WTC11 (cell line): ENCODE measurements around the gene CNTN5. TPM values are rescaled to one million over a fixed set of nuclear protein-coding genes. Genes with fewer than 3 reads are reported as not detected.

Experiments
- ATAC-seq: fragments of 200-7000 bp; cut with Tn5 transposase; 2 replicates; pipeline ENCODE4 v1.10.0; 2021; ENCODE audit warnings: mild to moderate bottlenecking, moderate library complexity
- CTCF ChIA-PET: fragments of 300-600 bp; sonication (Branson Sonifier 250); formaldehyde crosslinking; loops from one replicate; lab custom pipeline; 2021; ENCODE audit warnings: antibody characterized with exemption; lab: Charles Lee
- POLR2A ChIA-PET: fragments of 350-600 bp; sonication (Branson Sonifier 250); formaldehyde crosslinking; loops from one replicate; lab custom pipeline; 2021; ENCODE audit warnings: antibody characterized with exemption; lab: Charles Lee
- DNase-seq: peaks from one replicate; pipeline ENCODE4 v3.0.0; 2021; ENCODE audit warnings: low spot score
- H3K27ac Mint-ChIP-seq: 2 replicates; pipeline ENCODE4 v1.8.0; 2021; ENCODE audit warnings: mixed read lengths
- H3K27me3 Mint-ChIP-seq: 2 replicates; pipeline ENCODE4 v1.8.0; 2021; ENCODE audit warnings: low read depth, mild to moderate bottlenecking, moderate library complexity, mixed read lengths
- H3K36me3 Mint-ChIP-seq: 2 replicates; pipeline ENCODE4 v1.8.0; 2021; ENCODE audit warnings: mixed read lengths
- H3K4me1 Mint-ChIP-seq: 2 replicates; pipeline ENCODE4 v1.8.0; 2022; ENCODE audit warnings: mixed read lengths
- H3K4me3 Mint-ChIP-seq: 2 replicates; pipeline ENCODE4 v1.8.0; 2021; ENCODE audit warnings: mild to moderate bottlenecking, moderate library complexity, mixed read lengths
- H3K9me3 Mint-ChIP-seq: 2 replicates; pipeline ENCODE4 v1.8.0; 2021; ENCODE audit warnings: mixed read lengths
- ATF1 ChIP-seq: sonication (generic); formaldehyde crosslinking; IDR thresholded peaks from 2 replicates; pipeline ENCODE4 v1.8.1; 2023; ENCODE audit warnings: mild to moderate bottlenecking, moderate library complexity, missing genetic modification reagents
- GRHL2 ChIP-seq: fragments of 250-450 bp; sonication (Bioruptor Pico); IDR thresholded peaks from 2 replicates; pipeline ENCODE4 v1.8.0; 2022; ENCODE audit warnings: mild to moderate bottlenecking, moderate library complexity; ENCODE audit not compliant: insufficient replicate concordance, severe bottlenecking
- GTF2I ChIP-seq: fragments of 250-450 bp; sonication (Bioruptor Pico); conservative IDR thresholded peaks from 2 replicates; pipeline ENCODE4 v1.4.0; 2021; ENCODE audit warnings: mild to moderate bottlenecking
- HMGA2 ChIP-seq: fragments of 250-450 bp; sonication (Bioruptor Pico); IDR thresholded peaks from 2 replicates; pipeline ENCODE4 v1.4.0; 2021; ENCODE audit warnings: mild to moderate bottlenecking, moderate library complexity
- MXD4 ChIP-seq: fragments of 250-450 bp; sonication (Bioruptor Pico); IDR thresholded peaks from 2 replicates; pipeline ENCODE4 v1.8.0; 2021; ENCODE audit warnings: mild to moderate bottlenecking, moderate library complexity, borderline replicate concordance
- NFYB ChIP-seq: sonication (generic); formaldehyde crosslinking; conservative IDR thresholded peaks from 2 replicates; pipeline ENCODE4 v1.8.0; 2022; ENCODE audit warnings: low read depth, missing genetic modification reagents
- RELA ChIP-seq: sonication (generic); formaldehyde crosslinking; IDR thresholded peaks from 2 replicates; pipeline ENCODE4 v1.8.1; 2022; ENCODE audit warnings: missing genetic modification reagents, mild to moderate bottlenecking, borderline replicate concordance
- SMAD4 ChIP-seq: sonication (generic); formaldehyde crosslinking; IDR thresholded peaks from 2 replicates; pipeline ENCODE4 v1.8.0; 2022; ENCODE audit warnings: mild to moderate bottlenecking, missing genetic modification reagents
- ZNF121 ChIP-seq: sonication (generic); formaldehyde crosslinking; IDR thresholded peaks from 2 replicates; pipeline ENCODE4 v1.8.0; 2023; ENCODE audit warnings: missing genetic modification reagents
- ZNF396 ChIP-seq: fragments of 250-450 bp; sonication (Bioruptor Pico); IDR thresholded peaks from 2 replicates; pipeline ENCODE4 v1.8.0; 2021; ENCODE audit warnings: mild to moderate bottlenecking, moderate library complexity, borderline replicate concordance
- total RNA-seq: library from RNA; stranded (reverse); gene quantifications from 3 replicates; pipeline ENCODE4 v1.2.3, GENCODE V29; 2021
- TF ChIP-seq, protein P1 (sequence below): fragments of 250-450 bp; sonication (Bioruptor Pico); IDR thresholded peaks from 2 replicates; pipeline ENCODE4 v2.1.2; 2022; ENCODE audit warnings: mild to moderate bottlenecking, moderate library complexity
- TF ChIP-seq, protein P2 (sequence below): fragments of 250-450 bp; sonication (Bioruptor Pico); IDR thresholded peaks from 2 replicates; pipeline ENCODE4 v1.9.0; 2021; ENCODE audit warnings: mild to moderate bottlenecking
- TF ChIP-seq, protein P3 (sequence below): sonication (generic); formaldehyde crosslinking; IDR thresholded peaks from 2 replicates; pipeline ENCODE4 v1.8.1; 2023; ENCODE audit warnings: mild to moderate bottlenecking, missing genetic modification reagents, moderate library complexity
- TF ChIP-seq, protein P4 (sequence below): sonication (generic); formaldehyde crosslinking; IDR thresholded peaks from 2 replicates; pipeline ENCODE4 v1.8.0; 2023; ENCODE audit warnings: mild to moderate bottlenecking, missing genetic modification reagents
- TF ChIP-seq, protein P5 (sequence below): sonication (generic); formaldehyde crosslinking; IDR thresholded peaks from 2 replicates; pipeline ENCODE4 v1.8.0; 2023; ENCODE audit warnings: missing genetic modification reagents, mild to moderate bottlenecking, borderline replicate concordance
- TF ChIP-seq, protein P6 (sequence below): fragments of 250-450 bp; sonication (Bioruptor Pico); conservative IDR thresholded peaks from 2 replicates; pipeline ENCODE4 v1.9.0; 2021; ENCODE audit warnings: mild to moderate bottlenecking
- TF ChIP-seq, protein P7 (sequence below): sonication (generic); formaldehyde crosslinking; IDR thresholded peaks from 2 replicates; pipeline ENCODE4 v1.8.1; 2022; ENCODE audit warnings: mild to moderate bottlenecking, moderate library complexity, missing genetic modification reagents
- TF ChIP-seq, protein P8 (sequence below): fragments of 200-600 bp; IDR thresholded peaks from 2 replicates; pipeline ENCODE4 v1.8.0; 2022; ENCODE audit warnings: antibody characterized with exemption

CNTN5 gene
- total RNA-seq, 1 experiment from 2014 or later: 0.07 TPM

DNA sequence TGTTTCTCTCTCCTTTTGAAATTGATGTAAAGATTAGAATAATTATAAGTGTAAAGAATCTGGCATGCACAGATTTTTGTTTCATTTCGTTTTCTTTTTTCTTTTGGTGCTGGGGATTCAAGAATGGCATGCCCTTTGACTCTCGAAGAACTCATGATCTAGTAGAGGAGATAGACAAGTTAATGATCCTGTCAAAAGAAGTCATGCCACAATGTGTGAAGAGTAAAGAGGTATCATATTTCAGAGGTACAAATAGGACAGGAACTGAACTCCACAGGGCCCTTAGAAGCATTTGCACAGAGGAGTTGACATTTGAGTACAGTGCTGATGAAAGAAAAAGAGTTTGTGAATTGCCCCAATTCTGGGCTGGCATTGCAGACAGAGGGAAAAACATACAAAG, 958.3 kb downstream of the CNTN5 start:
- TF ChIP-seq, protein P1, sequence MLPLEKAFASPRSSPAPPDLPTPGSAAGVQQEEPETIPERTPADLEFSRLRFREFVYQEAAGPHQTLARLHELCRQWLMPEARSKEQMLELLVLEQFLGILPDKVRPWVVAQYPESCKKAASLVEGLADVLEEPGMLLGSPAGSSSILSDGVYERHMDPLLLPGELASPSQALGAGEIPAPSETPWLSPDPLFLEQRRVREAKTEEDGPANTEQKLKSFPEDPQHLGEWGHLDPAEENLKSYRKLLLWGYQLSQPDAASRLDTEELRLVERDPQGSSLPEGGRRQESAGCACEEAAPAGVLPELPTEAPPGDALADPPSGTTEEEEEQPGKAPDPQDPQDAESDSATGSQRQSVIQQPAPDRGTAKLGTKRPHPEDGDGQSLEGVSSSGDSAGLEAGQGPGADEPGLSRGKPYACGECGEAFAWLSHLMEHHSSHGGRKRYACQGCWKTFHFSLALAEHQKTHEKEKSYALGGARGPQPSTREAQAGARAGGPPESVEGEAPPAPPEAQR: no peak
- TF ChIP-seq ATF1 (no peak), RELA (CRISPR knock-in tag) (no peak), HMGA2 (CRISPR knock-in tag) (no peak)
- TF ChIP-seq, protein P2, sequence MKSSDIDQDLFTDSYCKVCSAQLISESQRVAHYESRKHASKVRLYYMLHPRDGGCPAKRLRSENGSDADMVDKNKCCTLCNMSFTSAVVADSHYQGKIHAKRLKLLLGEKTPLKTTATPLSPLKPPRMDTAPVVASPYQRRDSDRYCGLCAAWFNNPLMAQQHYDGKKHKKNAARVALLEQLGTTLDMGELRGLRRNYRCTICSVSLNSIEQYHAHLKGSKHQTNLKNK (CRISPR knock-in tag): no peak
- TF ChIP-seq, protein P3, sequence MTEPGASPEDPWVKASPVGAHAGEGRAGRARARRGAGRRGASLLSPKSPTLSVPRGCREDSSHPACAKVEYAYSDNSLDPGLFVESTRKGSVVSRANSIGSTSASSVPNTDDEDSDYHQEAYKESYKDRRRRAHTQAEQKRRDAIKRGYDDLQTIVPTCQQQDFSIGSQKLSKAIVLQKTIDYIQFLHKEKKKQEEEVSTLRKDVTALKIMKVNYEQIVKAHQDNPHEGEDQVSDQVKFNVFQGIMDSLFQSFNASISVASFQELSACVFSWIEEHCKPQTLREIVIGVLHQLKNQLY (CRISPR knock-in tag): no peak

DNA sequence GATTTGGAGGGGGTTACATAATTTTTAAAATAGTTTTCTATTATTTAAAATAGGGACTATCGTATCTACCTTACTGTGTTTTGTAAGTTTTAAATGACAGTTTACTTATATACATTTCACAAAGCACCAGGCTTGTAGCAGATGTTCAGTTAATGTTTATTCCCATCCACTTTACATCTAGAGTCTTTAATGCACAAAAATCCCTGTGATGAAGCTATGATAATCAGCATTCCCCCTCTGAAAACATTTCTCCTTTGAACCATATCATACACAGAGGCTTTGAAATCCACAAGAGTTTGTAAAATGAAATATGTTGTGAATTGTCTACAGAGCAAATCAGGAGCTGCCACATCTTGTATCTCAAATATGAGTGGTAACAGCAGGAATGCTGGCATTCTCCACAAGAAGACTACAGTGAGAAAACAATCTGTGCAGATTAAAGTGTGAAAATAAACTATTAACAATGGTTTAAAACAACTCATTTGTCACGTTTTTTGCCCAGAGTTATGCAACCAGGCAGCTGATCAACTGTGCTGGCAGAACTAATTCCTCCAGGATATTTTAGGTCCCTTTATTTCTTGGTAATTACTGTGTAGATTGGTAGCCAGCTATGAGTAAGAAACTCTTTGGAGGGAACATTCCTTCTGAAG, 967.2 kb downstream of the CNTN5 start:
- DNase-seq (no peak), ATAC-seq (no peak)
- CTCF ChIA-PET: no interaction called here
- Mint-ChIP-seq H3K9me3 (no peaks in the 10 kb centered on the region), H3K36me3 (no peaks in the 10 kb centered on the region), H3K27me3 (no peaks in the 10 kb centered on the region), H3K27ac (no peak overlapping the region), H3K4me1 (no peaks in the 10 kb centered on the region), H3K4me3 (no peak overlapping the region)
- POLR2A ChIA-PET: interaction anchor here (0.6 kb wide), 1 partner anchor 222 kb away, joined by 7 read pairs; no protein-coding TSS in a partner anchor
- TF ChIP-seq NFYB (CRISPR knock-in tag) (no peak), ZNF121 (CRISPR knock-in tag) (no peak), GRHL2 (no peak), SMAD4 (no peak), MXD4 (CRISPR knock-in tag) (no peak), GTF2I (CRISPR knock-in tag) (no peak), ZNF396 (CRISPR knock-in tag) (no peak)
- TF ChIP-seq, protein P4, sequence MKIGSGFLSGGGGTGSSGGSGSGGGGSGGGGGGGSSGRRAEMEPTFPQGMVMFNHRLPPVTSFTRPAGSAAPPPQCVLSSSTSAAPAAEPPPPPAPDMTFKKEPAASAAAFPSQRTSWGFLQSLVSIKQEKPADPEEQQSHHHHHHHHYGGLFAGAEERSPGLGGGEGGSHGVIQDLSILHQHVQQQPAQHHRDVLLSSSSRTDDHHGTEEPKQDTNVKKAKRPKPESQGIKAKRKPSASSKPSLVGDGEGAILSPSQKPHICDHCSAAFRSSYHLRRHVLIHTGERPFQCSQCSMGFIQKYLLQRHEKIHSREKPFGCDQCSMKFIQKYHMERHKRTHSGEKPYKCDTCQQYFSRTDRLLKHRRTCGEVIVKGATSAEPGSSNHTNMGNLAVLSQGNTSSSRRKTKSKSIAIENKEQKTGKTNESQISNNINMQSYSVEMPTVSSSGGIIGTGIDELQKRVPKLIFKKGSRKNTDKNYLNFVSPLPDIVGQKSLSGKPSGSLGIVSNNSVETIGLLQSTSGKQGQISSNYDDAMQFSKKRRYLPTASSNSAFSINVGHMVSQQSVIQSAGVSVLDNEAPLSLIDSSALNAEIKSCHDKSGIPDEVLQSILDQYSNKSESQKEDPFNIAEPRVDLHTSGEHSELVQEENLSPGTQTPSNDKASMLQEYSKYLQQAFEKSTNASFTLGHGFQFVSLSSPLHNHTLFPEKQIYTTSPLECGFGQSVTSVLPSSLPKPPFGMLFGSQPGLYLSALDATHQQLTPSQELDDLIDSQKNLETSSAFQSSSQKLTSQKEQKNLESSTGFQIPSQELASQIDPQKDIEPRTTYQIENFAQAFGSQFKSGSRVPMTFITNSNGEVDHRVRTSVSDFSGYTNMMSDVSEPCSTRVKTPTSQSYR (CRISPR knock-in tag): no peak
- TF ChIP-seq, protein P5, sequence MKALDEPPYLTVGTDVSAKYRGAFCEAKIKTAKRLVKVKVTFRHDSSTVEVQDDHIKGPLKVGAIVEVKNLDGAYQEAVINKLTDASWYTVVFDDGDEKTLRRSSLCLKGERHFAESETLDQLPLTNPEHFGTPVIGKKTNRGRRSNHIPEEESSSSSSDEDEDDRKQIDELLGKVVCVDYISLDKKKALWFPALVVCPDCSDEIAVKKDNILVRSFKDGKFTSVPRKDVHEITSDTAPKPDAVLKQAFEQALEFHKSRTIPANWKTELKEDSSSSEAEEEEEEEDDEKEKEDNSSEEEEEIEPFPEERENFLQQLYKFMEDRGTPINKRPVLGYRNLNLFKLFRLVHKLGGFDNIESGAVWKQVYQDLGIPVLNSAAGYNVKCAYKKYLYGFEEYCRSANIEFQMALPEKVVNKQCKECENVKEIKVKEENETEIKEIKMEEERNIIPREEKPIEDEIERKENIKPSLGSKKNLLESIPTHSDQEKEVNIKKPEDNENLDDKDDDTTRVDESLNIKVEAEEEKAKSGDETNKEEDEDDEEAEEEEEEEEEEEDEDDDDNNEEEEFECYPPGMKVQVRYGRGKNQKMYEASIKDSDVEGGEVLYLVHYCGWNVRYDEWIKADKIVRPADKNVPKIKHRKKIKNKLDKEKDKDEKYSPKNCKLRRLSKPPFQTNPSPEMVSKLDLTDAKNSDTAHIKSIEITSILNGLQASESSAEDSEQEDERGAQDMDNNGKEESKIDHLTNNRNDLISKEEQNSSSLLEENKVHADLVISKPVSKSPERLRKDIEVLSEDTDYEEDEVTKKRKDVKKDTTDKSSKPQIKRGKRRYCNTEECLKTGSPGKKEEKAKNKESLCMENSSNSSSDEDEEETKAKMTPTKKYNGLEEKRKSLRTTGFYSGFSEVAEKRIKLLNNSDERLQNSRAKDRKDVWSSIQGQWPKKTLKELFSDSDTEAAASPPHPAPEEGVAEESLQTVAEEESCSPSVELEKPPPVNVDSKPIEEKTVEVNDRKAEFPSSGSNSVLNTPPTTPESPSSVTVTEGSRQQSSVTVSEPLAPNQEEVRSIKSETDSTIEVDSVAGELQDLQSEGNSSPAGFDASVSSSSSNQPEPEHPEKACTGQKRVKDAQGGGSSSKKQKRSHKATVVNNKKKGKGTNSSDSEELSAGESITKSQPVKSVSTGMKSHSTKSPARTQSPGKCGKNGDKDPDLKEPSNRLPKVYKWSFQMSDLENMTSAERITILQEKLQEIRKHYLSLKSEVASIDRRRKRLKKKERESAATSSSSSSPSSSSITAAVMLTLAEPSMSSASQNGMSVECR (CRISPR knock-in tag): no peak
- TF ChIP-seq, protein P3 (CRISPR knock-in tag): no peak
- TF ChIP-seq, protein P6, sequence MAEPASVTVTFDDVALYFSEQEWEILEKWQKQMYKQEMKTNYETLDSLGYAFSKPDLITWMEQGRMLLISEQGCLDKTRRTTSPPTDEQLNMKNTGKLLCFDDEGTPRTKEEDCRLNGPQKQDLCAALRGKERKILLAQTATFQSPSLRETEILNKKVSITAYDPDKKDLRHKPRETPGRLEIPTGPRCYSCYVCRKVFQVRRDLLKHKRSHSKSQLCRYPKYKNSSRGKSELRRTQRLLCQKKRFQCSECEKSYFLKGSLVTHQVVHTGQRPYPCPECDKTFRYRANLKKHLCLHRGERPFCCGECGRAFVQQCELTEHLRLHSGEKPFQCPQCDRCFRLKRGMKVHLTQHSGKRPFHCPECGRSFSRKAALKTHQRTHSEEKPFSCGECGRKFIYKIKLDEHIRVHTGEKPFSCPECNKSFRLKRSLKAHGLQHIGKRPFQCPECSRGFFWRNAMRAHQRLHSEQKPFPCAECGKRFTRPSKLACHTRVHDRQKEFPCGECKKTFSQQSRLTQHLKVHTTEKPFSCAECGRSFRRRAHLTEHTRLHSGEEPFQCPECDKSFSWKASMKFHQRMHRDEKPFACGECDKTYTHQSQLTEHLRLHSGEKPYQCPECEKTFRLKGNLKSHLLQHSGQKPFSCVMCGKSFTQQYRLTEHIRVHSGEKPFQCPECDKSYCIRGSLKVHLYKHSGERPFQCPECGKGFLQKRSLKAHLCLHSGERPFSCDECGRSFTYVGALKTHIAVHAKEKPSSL: no peak
- TF ChIP-seq, protein P7, sequence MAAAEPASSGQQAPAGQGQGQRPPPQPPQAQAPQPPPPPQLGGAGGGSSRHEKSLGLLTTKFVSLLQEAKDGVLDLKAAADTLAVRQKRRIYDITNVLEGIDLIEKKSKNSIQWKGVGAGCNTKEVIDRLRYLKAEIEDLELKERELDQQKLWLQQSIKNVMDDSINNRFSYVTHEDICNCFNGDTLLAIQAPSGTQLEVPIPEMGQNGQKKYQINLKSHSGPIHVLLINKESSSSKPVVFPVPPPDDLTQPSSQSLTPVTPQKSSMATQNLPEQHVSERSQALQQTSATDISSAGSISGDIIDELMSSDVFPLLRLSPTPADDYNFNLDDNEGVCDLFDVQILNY: no peak
- TF ChIP-seq, protein P8, sequence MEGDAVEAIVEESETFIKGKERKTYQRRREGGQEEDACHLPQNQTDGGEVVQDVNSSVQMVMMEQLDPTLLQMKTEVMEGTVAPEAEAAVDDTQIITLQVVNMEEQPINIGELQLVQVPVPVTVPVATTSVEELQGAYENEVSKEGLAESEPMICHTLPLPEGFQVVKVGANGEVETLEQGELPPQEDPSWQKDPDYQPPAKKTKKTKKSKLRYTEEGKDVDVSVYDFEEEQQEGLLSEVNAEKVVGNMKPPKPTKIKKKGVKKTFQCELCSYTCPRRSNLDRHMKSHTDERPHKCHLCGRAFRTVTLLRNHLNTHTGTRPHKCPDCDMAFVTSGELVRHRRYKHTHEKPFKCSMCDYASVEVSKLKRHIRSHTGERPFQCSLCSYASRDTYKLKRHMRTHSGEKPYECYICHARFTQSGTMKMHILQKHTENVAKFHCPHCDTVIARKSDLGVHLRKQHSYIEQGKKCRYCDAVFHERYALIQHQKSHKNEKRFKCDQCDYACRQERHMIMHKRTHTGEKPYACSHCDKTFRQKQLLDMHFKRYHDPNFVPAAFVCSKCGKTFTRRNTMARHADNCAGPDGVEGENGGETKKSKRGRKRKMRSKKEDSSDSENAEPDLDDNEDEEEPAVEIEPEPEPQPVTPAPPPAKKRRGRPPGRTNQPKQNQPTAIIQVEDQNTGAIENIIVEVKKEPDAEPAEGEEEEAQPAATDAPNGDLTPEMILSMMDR: no peak

More for the DNA sequence above, 958.3 kb downstream of the CNTN5 start:
- Mint-ChIP-seq H3K27me3 (no peaks in the 10 kb centered on the region), H3K4me1 (peaks cover 9% of the 10 kb centered on the region), H3K9me3 (peaks cover 8% of the 10 kb centered on the region), H3K36me3 (no peaks in the 10 kb centered on the region), H3K4me3 (no peak overlapping the region), H3K27ac (no peak overlapping the region)
- ChIA-PET POLR2A (no interaction called here), CTCF (no interaction called here)
- DNase-seq: no peak
- 0 out of 2 replicates have a peak, but pooled peaks have one; percentile 30 for ATAC-seq
